SHP77 (cell line): Measurements from ENCODE around the gene RPS21.
A peak's percentile ranks its signal among the peaks of the same experiment; 100 is the strongest.

ENCODE experiments used
- DNase-seq, 2 experiments: peaks; one replicate each; lab custom pipeline; 2025; lab: John Stamatoyannopoulos, UW

Gene RPS21

GRCh38 chr20:62386383-62387218 is at the start of gene RPS21:
TSS of gene RPS21 (plus strand) at chr20:62387103. CDS start at chr20:62387339, 236 bp downstream.
- peak; percentile 98 to 99 for DNase-seq

DNA sequence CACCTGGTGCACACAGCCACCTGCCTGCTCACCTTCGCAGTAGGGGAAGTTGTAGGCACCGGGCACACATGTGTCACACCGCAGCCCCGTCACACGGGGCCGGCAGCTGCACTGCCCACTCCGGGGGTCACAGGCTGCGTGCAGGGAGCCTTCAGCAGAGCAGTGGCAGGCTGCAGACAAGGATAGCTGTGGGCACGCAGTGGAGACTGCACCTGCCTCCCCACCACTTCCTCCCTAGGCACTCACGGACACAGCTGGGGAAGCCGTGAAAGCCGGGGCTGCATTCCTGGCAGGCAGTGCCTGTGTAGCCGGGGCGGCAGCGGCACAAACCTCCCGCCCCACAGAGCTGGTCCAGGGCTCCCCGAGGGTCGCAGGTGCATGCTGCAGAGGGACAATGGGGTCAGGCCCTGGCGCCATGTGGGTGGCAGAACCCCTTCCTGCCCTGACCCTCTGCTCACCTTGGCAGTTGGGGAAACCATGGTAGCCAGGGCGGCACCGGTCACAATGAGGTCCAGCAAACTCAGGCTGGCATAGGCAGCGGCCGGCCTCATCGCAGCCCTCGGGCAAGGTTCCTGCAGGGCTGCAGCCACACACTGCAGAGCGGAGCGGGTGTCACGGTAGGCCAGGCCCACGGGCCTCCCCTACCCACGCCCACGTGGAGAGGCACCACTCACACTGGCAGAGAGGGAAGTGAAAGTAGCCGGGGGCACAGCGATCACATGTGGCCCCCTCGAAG is 49.2 kb upstream of the RPS21 start:
- DNase-seq, result no peak

DNA sequence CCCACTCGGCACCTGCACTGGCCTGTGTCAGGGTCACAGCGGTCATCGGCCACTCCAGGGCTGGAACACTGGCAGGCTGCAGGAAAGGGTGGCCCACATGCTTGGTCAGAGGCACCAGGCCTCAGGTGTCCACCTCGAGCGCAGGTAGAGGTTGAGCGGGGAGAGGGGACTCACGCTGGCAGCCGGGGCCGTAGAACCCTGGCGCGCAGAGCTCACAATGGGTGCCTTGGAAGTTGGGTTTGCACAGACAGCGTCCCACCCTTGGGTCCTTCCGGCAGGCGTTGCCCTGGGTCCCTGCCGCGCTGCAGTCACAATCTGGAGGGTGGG is 48.6 kb upstream of the RPS21 start:
- DNase-seq, result no peak

DNA sequence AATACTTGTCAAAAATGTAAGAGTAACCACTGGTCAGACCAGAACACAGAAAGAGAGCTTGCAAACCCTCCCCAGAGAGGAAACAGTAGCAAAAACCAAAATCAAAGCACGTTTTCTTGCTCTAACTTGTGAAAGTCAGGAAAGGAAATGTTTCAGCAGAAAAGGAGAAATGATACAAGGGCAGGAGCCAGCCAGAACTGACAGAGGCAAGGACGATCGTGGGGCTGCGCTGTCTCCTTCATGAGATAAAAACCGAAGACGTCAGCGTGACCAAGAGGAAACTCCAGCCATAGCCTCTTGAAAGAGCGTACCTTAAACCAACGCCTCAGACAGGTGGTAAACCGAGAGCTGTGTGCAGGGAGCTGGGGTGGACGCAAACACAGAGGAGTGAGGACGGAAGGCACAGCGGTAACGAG is 47.2 kb upstream of the RPS21 start:
- DNase-seq, result no peak

GRCh38 chr20:62342910-62343309 is 44.0 kb upstream of the RPS21 start:
- peak; percentile 62 to 76 for DNase-seq

- DNase-seq, result no peak
Observed at GRCh38 chr20:62344092-62344491, 42.8 kb upstream of the RPS21 start.

DNA sequence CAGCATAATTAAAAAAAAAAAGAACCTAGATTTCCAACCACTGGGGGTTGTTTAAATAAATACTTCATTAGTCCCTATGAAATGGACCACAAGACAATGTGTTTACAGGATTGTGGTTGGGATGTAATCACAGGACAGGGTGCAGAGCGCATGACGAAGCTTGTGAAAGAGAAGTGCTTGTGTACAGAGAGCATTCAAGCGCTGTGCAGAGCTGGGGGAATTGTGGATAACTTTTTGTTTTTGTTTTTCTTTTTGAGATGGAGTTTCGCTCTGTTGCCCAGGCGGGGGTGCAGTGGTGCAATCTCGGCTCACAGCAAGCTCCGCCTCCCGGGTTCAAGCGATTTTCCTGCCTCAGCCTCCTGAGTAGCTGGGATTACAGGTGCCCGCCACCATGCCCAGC is 42.1 kb upstream of the RPS21 start:
- no peak for DNase-seq

GRCh38 chr20:62345681-62346370 is 41.1 kb upstream of the RPS21 start:
- DNase-seq, result peak in 1 of 2 experiments; percentile 47

DNA sequence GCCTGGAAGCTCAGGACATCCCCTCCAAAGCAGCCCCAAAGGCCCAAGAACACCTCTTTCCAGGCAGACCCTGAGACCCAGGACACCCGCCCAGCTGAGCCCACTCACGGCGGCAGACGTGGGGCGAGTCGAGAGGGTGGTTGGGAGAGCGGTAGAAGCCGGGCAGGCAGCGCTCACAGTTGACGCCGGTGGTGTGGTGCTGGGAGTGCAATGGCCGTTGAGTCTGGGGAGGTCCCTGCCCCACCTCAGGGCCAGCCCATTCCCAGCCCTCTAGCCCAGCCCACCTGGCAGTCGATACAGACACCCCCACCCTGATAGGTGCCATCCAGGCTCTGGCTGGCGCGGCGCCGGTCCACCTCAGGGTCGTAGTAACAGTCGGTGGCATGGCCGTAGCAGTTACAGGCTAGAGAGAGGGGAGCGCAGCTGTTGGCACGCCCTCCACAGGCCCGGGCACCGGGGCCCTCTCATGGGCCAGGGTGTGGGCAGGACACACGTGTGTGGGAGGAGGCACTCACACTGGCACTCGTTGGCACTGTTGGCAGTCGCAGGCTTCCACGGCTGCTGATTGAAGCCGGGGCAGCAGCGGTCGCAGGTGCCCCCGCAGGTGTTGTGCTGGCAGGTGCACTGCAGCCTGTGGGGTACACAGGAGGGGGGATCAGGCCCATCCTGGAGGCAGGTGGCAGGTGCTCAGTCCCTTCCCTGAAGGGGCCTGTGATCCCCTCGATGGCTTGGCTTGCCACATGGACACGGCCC is 40.3 kb upstream of the RPS21 start:
- DNase-seq, result peak in 1 of 2 experiments; percentile 38

DNA sequence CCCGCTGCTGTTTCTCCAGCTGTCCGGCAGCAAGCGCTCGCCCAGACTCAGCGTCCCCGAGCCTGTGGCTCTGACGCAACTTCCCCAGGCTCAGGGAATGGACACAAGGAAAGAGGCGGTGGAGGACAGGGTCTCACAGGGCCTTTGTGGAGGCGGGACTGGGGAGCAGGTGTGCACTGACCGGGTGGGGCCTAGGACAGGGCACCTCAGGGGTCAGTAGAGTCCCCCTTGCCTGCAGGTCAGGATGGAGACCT is 39.8 kb upstream of the RPS21 start:
- DNase-seq, result no peak

DNA sequence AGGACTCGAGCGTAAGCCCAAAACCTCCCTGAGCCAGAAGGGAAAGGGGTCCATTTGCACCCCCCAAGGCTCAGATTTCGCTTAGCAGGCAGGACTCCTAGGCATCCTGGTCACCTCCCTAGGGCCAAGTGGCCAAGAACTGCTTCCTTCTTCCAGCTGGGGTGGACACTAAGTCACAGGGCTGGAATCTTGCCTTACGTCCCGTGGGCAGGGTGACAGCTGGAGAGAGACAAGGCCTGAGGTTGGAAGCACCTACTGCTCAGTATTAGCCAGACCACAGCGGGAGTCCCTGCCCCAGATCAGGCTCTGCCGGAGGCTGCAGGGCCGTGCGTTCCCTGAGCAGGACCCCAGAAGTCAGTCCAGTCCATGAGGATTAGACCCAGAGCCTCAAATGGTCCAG is 39.5 kb upstream of the RPS21 start:
- no peak for DNase-seq

GRCh38 chr20:62348604-62349003 is 38.3 kb upstream of the RPS21 start:
- no peak for DNase-seq

- no peak for DNase-seq
Observed at GRCh38 chr20:62349556-62350097, 37.3 kb upstream of the RPS21 start.

- no peak for DNase-seq
Observed at GRCh38 chr20:62350098-62350628, 36.7 kb upstream of the RPS21 start.

- DNase-seq, result no peak
Observed at GRCh38 chr20:62350629-62351422, 36.1 kb upstream of the RPS21 start.

DNA sequence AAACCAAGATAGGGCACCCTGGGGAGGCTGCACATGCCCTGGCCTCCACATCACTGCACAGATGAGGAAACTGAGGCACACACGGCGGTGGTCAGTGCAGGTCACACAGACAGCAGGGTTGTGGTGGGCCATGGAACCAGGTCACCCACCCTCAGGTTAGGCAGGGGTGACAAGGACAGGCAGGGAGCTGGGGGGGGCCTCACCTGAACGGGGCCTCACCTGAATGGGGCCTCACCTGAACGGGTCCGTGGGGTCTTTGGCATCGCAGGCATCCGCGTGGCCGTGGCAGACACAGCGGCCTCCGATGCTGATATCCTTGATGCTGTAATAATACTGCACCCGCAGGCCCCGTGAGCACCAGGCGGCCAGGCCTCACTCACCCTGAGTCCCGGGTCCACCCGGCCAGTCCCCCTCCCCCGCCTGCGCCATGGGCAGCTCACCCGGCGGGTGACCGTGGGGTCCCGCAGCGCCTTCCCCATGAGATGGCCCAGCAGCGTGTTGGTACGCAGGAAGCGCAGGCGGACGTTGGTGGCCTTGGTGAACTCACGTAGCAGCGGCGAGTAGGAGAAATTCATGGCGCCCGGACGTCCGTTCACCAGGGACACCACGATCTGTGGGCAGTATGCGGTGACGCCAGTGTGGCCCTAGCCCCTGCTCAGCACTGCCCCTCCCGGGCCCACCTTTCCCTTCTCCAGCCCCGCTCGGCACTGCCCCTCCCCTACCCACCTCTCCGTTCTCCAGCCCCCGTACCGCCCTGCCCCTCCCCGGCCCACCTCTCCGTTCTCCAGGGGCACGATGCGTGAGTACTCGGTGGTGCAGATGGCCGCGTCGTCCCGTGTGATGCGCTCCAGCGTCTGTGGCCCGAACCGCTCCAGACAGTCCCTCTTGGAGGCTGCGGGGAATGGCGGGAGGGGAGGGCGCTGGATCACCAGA is 35.2 kb upstream of the RPS21 start:
- no peak for DNase-seq

- DNase-seq, result peak; percentile 75 to 95
Observed at GRCh38 chr20:62352402-62353288, 34.3 kb upstream of the RPS21 start.

GRCh38 chr20:62353289-62354030 is 33.4 kb upstream of the RPS21 start:
- DNase-seq, result no peak
